ENCODE measurements around the gene DRC7.
"Not testable (repeated sequence)": the region's sequence is repeated elsewhere in the genome, so short reads cannot be mapped to it uniquely, and the experiment has no call there.

Gene DRC7

DNA sequence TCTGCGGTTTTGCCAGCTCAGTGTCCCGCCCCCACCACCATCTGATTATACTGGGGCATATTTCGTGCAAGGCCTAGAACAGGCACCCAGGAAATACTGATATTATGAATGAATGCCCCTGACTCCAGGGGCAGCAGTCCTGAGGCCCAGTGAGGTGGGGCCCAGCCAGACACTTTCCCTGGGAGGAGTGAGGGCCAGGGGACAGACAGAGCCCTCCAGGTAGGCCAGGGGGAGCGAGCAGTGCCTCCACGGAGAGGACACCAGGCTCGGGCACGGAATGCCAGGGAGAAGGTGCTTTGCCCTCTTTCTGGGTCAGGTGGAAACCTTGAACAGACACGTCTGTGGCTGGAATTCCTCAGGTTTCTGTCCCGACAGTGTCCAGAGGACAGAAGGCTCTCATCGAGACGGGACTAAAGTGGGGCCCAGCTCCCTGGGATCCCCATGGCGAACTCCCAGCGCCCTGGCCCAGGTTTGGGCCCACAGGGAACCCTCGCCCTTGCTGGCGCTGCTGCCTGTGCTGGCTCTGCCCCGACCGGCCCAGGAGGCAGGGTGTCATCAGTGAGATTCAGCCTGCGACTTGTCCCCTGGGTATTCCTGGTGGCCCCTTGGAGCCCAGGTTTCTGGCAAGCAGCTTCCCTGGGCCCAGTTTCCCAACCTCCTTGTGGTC is 45.3 kb downstream of the DRC7 start:
- DNase-seq = no peak

DNA sequence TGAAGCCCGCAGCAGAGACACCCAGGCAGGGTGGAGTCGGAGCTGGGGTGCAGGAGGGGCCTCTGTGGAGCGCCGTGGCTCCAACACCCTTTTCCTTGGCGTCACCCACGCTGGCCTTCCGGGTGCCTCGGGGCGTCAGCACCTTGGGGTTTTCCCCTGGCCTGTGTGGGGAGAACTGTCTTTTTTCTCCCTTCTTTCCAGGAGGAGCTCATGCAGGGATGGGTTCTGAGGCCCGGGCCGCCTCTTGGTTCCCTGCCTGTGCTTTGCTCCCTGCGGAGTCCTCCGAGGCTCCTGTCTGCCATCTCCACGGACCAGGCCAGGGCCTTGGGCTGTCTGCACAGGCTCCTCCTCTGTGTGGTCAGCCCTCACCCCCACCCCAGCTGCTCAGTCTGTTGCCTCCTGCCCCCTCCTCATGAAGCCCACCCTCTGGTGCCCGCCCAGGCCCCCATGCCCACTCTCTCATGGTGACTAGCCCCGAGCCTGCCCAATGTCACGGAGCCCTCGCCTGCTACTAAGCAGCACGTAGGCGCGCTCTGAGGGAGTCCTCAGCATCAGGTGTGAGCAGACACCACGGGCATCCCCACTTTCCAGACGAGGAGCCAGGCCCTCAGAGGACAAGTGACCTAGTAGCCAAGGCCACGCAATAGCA is 45.9 kb downstream of the DRC7 start:
- DNase-seq = no peak

DNA sequence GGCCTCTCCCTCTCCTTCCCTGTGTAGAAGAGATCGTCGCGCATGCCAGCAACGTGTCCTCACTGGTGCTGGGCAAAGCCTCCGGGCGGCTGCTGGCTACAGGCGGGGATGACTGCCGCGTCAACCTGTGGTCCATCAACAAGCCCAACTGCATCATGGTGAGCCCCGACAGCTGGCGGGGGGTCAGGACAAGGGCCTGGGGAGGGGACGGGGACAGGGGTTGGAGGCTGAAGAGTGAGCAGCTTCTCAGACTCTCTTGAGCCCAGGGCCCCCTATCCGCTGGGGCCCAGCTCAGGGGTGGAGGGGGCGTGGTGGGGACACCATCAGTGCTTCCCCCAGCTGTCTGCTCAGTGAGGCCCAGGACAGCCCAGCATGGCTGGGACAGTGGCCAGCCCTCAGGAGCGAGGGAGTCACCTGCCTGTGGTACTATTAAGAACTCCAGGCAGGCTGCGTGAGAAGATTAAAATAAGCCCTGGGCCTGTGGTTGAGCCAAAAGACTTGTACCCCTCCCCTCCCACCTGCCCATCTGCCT is 47.1 kb downstream of the DRC7 start:
- DNase-seq = no peak

DNA sequence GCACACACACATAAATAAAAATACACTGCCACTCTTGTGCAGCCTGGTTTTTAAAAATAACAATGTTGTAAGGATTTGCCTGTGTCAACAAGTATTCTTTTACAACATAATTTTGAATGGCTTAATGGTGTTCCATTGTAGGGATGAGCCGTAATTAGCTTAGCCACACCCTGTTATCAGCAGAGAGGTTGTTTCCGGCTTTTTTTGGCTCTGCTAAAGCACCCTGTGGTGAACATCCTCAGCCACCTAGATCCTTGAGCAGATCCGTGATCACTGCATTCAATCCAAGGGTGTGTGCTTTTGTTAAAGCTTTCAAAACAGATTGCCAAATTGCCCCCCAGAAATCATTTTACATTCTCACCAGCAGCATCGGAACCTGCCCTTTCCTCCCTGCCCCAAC is 47.9 kb downstream of the DRC7 start:
- no peak for DNase-seq

DNA sequence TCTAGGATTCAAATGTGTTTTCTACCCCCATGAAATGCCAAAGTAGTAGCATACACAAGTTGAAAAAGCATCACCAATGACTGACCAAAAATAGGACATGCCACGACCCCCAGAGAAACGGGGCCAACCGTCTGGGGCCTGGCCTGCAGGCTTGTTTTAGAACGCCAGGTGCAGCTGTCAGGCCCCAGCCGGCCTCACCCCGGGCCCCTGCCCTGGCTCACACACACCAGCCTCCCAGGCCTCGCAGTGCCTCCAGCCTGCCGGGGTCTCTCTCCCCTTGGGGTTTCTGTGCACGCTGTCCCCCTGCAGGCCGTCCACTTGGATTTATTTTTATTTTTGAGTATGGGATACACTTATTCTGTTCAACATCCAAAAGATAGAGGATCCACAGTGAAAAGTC is 48.9 kb downstream of the DRC7 start:
- DNase-seq = no peak

DNA sequence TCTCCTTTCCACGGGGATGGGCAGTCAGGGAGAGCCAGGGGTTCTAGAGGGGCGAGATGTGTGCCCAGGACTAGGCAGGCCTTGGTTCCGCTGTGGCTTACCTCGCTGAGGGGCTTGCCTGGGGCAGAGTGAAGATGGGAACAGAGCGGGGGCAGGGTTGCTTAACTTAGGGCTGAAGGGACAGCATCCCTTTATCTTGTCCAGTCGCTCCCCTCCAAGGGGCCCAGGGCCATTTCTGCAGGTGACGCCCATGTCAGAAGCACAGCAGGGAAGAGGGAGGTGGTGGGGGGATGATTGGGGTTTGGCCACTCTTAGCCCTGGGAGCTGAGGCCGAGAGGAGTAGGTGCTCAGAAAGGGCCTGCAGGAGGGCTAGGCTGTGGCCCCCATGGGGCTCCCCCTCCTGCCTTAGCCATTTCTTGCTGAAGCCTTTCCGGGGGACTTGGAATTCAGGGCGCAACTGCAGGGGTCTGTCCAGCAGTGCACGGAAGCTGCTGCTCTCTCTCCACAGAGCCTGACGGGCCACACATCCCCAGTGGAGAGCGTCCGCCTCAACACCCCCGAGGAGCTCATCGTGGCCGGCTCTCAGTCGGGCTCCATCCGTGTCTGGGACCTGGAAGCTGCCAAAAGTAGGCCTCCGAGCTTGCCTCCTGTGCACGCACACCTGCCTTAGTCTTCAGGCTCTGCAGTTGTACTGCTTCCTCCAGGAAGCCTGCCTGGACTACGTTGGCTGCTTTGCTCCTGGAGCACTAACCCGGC is 49.5 kb downstream of the DRC7 start:
- DNase-seq = no peak

DNA sequence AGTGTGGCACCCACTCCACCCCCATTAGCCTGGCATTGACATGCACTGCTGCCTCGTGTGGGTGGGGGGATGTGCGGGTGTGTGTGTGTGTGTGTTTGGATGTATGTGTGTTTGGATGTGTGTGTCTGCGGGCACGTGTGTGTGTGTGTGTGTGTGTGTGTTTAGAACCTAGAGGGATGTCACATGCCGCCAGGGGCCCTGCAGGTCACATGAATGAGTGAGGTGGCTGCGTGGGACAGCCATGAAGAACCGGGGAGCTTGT is 50.0 kb downstream of the DRC7 start:
- DNase-seq = no peak

DNA sequence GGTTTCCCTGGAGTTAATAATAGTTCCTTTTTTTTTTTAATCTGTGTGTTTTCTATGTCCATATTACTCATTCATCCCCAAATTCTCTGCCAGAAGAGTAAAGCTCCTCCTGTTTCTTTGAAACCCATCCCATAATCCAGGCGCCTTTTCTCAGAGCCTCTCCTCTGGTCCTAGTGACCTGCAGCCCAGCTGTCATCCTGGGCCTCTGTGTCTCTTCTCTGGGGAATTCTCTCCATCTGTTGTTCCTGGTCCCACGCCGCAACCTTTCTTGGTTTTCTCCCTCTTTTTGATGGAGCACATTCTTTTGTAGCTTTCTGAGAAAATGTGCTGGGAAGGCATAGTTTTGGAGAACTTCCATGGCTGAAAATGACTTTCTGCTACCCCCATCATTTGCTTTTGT is 51.2 kb downstream of the DRC7 start:
- DNase-seq = no peak

DNA sequence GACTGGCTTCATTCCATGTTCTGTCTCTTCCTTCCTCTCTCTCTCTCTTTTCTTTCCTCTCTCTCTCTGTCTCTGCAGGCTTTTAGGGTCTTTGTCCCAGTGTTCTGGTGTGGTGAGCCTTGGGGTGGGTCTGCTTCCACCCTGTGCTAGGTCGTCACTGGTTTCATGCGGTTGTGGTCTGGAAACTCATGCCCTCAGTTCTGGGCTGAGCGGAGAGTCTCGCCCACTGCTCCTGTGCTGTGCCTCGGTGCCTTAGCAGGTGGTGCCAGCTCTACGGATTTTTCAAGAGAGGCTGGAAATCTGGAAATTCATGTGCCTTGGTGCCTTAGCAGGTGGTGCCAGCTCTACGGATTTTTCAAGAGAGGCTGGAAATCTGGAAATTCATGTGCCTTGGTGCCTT is 51.7 kb downstream of the DRC7 start:
- not testable (repeated sequence) for DNase-seq

DNA sequence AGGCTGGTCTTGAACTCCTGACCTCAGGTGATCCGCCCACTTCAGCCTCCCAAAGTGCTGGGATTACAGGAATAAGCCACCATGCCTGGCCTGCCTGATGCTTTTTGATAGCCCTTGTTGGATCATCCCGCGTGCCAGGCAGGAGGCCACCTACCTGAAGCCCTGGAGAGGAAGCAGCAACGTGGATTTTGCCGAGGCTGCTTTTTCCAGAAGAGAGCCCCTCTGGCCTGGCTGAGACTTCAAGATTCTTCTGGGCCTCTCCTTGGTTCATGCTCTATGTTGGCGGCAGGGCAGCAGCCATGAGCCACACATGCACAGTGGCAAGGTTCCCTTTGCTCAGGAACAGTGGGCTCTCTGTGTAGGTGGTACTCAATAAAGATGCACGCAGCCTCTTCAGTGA is 52.5 kb downstream of the DRC7 start:
- DNase-seq = no peak

DNA sequence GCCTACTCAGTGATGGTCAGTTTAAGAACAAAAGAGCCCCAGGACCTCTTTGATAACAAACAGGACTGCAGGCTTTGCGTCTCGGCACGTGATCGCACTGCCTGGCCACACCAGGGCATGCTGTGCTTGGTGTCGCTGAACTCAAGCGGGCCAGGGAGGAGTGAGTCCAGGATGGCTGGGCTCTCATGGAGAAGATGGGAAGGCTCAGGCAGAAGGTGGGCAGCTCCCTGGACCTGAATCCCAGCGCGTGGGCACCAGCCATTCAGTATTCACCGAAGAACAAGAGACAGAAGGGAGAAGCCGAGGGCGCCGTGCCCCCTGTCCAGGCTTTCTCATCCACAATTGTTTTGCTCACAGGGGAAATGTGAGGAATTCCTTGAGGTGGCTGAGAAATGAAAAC is 52.9 kb downstream of the DRC7 start:
- DNase-seq = no peak

DNA sequence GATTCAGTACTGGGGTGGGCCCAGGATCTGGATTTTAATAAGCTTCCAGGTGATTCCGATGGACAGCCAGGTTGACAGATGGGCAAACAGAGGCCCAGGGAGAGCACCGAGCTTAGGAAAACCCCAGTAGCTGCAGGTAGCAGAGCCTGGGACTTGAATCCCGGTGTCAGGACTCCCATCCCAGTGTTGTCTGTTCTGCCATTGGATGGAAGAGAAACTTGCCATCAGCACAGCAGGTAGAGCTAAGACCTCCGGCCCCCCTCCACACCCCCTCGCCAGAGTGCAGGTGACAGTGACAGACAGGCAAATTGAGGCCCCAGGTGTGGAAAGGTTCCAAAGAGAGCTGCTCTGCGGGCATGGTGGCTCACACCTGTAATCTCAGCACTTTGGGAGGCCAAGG is 53.4 kb downstream of the DRC7 start:
- no peak for DNase-seq

DNA sequence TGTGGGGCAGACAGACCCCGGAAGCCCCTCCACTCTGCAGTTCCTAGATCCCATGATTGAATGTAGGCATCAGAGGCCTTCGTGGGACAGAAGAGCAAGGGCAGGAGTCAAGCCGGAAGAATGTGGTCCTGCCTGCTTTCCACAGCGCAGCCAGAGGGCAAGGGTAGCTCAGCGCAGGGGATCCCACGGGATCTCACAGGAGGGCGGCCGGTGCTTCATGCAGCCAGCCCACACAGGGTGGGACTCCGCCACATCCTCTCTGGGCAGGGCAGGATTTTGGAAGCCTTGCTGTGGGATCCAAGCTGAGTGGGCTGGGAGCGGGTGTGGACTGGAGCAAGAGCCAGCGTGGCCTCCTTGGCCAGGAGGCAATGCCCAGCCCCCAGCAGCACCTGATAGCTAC is 54.0 kb downstream of the DRC7 start:
- no peak for DNase-seq

DNA sequence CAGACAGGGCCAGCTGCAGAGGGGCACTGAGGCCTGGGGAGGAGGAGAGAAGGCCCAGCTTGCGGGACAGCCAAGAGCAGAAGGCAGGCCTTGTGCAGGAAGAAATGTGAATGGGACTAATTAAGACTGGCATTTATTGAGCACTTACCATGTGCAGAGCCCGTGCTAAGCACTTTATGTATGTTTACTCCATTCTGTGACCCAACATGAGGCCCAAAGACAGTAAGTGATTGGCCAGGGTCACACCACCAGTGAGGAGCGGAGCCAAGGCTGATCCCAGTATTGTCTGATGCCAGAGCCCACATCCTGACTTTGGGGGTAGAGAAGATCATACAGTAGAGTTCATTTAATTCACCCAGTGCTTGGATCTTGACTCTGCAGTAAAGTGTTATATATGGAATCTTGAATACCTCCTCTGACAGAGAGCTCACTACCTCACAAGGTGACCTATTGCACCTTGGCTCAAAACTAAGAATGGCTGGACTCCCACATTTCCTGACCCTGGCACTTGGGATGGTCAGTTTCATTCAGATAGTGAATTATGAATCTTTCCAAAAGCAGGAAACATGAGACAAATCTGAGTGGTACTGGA is 54.6 kb downstream of the DRC7 start:
- DNase-seq = no peak

DNA sequence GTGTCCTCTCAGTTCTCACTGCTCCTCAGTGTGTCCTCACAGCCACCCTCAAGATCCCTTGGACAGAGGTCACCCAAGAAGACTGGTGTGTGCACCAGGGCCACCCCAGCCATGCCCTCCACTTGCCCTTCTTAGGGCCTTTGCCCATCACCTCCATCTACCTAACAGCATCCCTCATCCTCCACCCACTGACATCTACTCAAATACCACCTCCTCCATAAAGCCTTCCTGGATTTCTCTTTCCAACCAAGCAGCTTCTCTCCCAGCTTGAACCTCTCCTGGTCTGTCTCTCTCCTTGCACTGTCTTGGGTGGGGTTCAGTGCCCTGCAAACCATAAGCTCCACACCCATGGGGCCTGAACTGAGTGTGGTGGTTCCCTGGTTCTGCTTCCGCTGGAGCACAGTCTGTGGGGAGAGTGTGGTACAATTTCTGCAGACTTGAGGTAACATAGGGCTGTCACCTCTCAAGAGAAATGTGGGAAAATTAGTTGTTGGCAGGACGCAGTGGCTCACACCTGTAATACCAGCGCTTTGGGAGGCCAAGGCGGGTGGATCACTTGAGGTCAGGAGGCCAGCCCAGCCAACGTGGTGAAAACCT is 55.3 kb downstream of the DRC7 start:
- no peak for DNase-seq

DNA sequence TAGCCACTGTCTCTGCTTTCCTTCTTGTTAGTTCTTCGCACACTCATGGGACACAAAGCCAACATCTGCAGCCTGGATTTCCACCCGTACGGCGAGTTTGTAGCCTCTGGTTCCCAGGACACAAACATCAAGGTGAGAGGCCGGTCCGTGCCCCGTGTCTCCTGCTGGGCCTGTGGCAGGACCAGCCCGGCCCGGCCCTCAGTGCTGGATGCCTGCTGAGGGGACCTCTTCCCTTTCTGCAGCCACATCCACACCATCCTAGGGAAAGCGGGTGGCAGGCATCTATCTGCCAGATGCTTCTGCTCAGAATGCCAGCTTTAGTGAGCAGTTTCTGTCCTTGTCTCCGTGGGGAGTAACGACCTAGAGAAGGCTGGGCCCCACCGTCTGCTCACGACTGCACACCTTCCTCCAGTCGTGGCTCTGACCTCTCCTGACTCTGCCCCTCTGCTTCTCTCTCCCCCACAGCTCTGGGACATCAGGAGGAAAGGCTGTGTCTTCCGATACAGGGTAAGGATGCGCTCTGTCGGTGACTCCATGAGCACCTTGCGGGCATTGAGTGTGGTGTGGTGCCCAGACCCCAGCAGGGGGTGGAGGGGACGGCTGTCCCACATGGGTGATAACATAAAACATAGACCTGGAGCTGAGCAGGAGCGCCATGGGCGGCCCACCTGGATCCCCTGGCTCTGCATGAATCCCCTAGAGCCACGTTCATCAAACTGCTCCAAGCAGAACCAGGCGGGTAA is 56.4 kb downstream of the DRC7 start:
- DNase-seq = no peak

DNA sequence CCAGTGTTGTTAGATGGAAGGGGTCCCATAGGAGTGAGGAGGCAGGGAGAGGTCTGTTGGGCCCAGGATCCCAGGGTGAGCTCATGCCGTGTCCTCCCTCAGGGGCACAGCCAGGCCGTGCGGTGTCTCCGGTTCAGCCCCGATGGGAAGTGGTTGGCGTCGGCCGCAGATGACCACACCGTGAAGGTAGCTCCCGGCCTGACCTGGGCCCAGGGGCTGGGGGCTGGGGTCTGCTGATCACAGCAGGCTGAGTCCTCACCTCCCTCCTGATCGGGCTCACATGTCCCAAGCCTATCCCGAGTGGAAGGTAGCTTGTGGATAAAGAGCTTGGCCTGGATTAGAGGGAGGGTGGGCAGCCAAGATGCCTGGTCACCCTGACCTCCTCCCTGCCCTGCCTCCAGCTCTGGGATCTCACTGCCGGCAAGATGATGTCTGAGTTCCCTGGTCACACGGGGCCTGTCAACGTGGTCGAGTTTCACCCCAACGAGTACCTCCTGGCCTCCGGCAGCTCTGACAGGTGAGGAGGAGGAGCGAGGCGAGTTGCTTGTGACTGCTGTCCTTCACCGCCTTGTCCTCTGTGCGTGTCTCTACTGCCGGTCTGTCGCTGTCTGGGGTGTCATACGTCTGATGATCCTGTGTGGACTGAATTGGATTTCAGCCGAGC is 57.1 kb downstream of the DRC7 start:
- DNase-seq = no peak

DNA sequence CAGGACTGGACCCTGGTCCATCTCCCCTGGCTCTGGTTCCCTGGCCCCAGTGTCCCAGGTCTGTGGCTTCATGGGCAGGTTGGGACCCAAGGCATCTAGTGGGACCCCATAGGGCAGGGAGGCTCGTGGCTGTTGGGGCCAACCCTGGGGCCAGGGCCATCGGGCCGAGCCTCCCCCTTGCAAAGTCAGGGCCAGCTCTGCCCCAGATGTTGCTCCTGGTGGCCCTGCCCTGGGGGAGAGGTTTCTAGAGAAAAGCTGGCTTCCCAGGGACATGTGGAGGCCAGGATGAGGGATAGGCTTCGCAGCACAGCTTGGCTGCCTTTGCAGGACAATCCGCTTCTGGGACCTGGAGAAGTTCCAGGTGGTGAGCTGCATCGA is 57.6 kb downstream of the DRC7 start:
- no peak for DNase-seq

DNA sequence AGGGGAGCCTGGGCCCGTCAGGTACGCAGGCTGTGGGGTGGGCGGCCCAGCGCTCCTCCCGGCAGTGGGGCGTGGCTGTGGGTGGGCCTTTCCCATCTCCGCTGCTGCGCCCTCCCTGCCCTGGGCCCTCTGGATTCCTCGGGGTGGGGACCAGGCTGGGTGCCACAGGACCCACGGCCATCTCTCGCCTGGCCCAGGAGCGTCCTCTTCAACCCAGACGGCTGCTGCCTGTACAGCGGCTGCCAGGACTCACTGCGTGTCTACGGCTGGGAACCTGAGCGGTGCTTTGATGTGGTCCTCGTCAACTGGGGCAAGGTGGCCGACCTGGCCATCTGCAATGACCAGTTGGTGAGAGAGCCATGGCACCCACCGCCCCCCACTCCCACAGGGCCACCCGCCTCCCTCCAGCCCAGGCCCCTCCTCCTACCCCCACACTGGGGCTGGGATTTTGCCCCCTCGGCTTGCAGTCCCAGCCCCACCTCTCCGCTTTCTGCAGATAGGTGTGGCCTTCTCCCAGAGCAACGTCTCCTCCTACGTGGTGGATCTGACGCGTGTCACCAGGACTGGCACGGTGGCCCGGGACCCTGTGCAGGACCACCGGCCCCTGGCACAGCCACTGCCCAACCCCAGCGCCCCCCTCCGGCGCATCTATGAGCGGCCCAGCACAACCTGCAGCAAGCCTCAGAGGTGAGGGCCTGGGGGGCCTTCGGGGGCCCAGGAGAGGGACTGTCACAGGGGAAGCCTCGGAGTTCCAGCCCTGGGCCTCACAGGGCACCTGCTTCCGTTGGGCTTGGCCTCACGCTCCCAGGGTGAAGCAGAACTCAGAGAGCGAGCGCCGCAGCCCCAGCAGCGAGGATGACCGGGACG is 58.2 kb downstream of the DRC7 start:
- no peak for DNase-seq

DNA sequence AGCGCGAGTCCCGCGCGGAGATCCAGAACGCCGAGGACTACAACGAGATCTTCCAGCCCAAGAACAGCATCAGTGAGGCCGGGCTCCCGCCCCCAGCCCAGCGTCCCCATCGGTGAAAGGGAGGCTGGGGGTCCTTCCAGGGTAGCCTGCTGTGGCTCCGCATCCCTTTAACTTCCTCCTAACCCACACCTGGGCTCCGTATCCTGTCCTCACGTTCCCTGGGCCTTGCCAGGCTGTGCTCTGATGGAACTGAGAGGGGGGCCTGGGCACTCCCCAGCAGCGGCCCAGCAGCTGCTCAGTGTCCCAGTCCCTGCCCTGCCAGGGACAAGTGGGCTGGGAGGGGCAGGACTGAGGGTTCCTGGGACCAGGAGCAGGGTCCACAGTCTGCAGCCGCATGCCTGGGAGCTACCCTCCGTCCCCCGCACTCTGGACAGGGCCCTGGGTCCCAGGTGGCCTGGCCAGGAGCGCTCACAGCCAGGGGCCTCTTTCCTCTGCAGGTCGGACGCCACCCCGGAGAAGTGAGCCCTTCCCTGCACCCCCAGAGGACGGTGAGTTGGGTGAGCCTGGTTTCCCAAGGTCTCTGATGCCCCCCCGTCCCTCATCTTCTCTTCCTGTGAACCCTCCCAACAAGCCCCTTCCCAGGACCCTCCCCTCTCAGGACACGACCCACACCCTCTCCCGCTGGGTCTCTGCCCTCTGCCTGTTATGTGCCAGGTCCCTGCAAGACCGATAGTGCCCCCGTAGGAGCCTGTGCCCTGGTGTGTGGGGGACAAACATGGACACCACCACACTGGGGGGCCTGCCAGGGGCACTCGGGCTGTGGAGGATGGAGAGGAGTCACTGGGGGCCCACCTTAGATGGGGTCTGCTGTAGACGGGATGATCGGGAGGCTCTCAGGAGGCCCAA is 59.1 kb downstream of the DRC7 start:
- DNase-seq = no peak
